ENCODE results near the gene IRAK2. TPM values are rescaled to one million over a fixed set of nuclear protein-coding genes. Genes with fewer than 3 reads are reported as not detected.
A peak's percentile ranks its signal among the peaks of the same experiment; 100 is the strongest.

Gene IRAK2
- polyA plus RNA-seq, 6 donors from 2014 or later, result 8.2 to 12.6 (median 10.1) TPM

DNA sequence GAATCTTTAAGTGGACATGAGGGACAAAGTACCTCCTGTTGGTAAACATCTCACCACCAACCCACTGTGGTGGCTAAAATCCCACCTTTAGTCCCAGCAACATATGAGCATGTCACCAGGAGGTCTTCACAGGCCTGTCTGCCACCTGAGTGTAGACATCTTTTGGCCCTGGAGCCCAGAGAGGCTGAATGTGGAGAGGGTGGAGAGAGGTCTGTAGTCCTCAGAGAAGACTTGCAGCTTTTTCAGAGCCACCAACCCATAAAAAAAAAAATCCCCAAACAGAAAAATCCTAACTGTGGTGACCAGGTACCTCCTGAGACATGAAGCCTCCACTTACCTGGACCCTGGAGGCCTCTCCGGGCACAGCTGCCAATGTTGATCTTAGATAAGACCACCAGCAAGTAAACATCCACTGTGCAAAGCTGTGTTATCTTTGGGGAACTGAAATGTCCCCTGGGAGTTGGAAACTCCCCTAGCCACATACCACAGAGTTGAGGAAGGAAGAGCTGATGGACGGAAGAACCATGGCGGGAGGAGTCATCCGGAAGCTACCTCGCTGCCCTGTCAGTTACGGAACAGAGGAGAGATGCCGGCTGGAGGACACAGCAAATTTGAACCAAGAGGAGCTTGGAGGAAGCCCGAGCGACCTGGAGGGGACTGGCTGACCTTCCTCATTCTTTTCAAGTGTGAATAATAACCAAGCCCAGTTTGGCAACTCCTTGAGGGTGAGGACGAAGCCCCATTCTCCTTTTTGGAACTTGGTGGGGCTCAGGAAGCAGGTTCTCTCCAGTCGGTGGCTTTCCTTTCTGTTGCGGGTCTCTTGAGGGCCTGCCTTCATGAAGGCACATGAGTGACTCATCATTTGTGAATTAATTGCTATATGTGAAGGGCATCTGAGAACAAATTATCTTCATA lies 128.0 kb downstream of the IRAK2 start, which contains the start of gene GHRL:
GHRL (minus strand) TSS at position 443 of the 915 bp plus-strand sequence. CDS start 2,767 bp downstream, outside the sequence.
- Mint-ChIP-seq H3K4me1 (peaks cover 29 to 40% (median 37%) of the 10 kb centered on the region in 3 donors), H3K27ac (peak within 1 kb of the TSS; percentile 89 to 96 (median 92)), H3K36me3 (peaks cover 0 to 10% of the 10 kb centered on the region in 2 donors), H3K4me3 (peak within 1 kb of the TSS; percentile 66 to 90 (median 86)), H3K9me3 (no peaks in the 10 kb centered on the region), H3K27me3 (no peaks in the 10 kb centered on the region)
- ATAC-seq (ENCODE audit: low read depth in 2 of 2), result peak; percentile 96 to 97
- DNase-seq, result peak; percentile 78

Other genes with a start within 250 kb of the IRAK2 start
- gene IL17RC, start 247.8 kb upstream of the IRAK2 start, polyA plus RNA-seq (ENCODE audit: low read depth in 6 of 6), result 1 to 10 TPM; 3.9 to 9.1 (median 7.6) TPM
- 10 to 100 TPM; 16.5 to 60.6 (median 27.5) TPM for gene CRELD1, start 231.1 kb upstream of the IRAK2 start, polyA plus RNA-seq (ENCODE audit: low read depth in 6 of 6)
- gene PRRT3, start 212.5 kb upstream of the IRAK2 start, polyA plus RNA-seq (ENCODE audit: low read depth in 6 of 6), result under 1 TPM; 0.22 to 0.82 (median 0.52) TPM
- gene EMC3, start 178.1 kb upstream of the IRAK2 start, polyA plus RNA-seq (ENCODE audit: low read depth in 6 of 6), result 10 to 100 TPM; 43.5 to 72.0 (median 54.8) TPM
- 10 to 100 TPM in 4 of 6 donors, 1 to 10 TPM in 2; 6.7 to 13.6 (median 11.2) TPM for gene FANCD2, start 138.5 kb upstream of the IRAK2 start, polyA plus RNA-seq (ENCODE audit: low read depth in 6 of 6)
- gene FANCD2OS, start 56.7 kb upstream of the IRAK2 start, polyA plus RNA-seq (ENCODE audit: low read depth in 6 of 6), result 1 to 10 TPM in 1 of 6 donors, not detected in 5; 1.0 TPM
- gene BRK1, start 49.2 kb upstream of the IRAK2 start, polyA plus RNA-seq (ENCODE audit: low read depth in 6 of 6), result 100 to 1,000 TPM; 274 to 374 (median 312) TPM
- 10 to 100 TPM; 10.2 to 46.5 (median 21.4) TPM for gene VHL, start 23.1 kb upstream of the IRAK2 start, polyA plus RNA-seq (ENCODE audit: low read depth in 6 of 6)
- gene TATDN2, start 83.5 kb downstream of the IRAK2 start, polyA plus RNA-seq (ENCODE audit: low read depth in 6 of 6), result 10 to 100 TPM in 2 of 6 donors, 1 to 10 TPM in 4; 5.5 to 12.4 (median 9.7) TPM
- 1 to 10 TPM in 5 of 6 donors, not detected in 1; 1.8 to 4.9 (median 3.0) TPM for gene GHRL, start 128.0 kb downstream of the IRAK2 start, polyA plus RNA-seq (ENCODE audit: low read depth in 6 of 6)
- gene SEC13, start 156.2 kb downstream of the IRAK2 start, polyA plus RNA-seq (ENCODE audit: low read depth in 6 of 6), result 100 to 1,000 TPM; 102 to 147 (median 130) TPM